GM10266 (cell line): ENCODE results near the gene NOXA1.

Experiments
- DNase-seq: peaks from one replicate; pipeline ENCODE4 v3.0.0; 2012; ENCODE audit errors: extremely low spot score
- TF ChIP-seq, protein P1 (sequence below): IDR thresholded peaks from 2 replicates; pipeline ENCODE4 v1.5.1; 2012; ENCODE audit warnings: mild to moderate bottlenecking, low read depth; ENCODE audit not compliant: control insufficient read depth, insufficient read depth; ENCODE audit errors: missing control alignments

Gene NOXA1

DNA sequence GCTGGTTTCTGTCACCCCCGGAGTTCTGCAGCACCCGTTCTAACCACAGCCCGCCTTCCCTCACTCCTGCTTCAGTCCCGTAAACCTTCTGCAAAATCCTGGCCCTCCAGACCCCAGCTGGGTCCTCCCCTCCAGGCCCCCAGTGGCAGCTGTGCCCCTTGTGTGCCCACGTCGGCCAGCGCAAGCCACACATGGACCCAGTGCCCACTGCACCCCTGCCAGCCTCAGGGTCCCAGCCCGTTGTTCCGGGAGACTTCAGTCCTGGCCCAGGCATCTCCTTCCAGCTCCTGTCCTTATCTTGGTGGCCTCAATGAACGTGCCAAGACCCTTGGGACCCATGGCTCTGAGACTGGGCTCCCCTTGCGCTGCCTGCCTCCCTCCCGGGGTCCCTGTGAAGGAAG is 43.4 kb upstream of the NOXA1 start:
- DNase-seq: no peak
- TF ChIP-seq, protein P1, sequence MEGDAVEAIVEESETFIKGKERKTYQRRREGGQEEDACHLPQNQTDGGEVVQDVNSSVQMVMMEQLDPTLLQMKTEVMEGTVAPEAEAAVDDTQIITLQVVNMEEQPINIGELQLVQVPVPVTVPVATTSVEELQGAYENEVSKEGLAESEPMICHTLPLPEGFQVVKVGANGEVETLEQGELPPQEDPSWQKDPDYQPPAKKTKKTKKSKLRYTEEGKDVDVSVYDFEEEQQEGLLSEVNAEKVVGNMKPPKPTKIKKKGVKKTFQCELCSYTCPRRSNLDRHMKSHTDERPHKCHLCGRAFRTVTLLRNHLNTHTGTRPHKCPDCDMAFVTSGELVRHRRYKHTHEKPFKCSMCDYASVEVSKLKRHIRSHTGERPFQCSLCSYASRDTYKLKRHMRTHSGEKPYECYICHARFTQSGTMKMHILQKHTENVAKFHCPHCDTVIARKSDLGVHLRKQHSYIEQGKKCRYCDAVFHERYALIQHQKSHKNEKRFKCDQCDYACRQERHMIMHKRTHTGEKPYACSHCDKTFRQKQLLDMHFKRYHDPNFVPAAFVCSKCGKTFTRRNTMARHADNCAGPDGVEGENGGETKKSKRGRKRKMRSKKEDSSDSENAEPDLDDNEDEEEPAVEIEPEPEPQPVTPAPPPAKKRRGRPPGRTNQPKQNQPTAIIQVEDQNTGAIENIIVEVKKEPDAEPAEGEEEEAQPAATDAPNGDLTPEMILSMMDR: no peak

DNA sequence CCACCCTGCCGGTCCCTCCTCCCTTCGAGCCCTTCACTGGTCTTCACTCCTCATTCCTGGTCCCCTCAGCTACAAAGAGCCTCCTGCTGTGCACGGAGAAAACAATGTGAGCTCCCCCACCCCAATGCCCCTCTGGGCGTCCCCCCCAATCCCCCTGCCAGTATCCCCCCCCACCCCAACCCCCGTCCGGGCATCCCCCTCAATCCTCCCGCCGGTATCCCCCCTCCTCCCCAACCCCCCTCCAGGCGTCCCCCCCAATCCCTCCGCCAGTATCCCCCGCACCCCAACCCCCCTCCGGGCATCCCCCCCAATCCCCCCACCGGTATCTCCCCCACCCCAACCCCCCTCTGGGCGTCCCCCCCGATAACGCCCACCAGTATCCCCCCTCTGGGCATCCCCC is 43.0 kb upstream of the NOXA1 start:
- TF ChIP-seq, protein P1: no peak

GRCh38 chr9:137380606-137381005 is 42.6 kb upstream of the NOXA1 start:
- DNase-seq: no peak
- TF ChIP-seq, protein P1: no peak

More for the DNA sequence above, 43.0 kb upstream of the NOXA1 start:
- no peak for DNase-seq

GRCh38 chr9:137381501-137382443 is 41.4 kb upstream of the NOXA1 start:
- DNase-seq: no peak
- TF ChIP-seq, protein P1: no peak

GRCh38 chr9:137382444-137383080 is 40.6 kb upstream of the NOXA1 start:
- no peak for DNase-seq
- TF ChIP-seq, protein P1: no peak

DNA sequence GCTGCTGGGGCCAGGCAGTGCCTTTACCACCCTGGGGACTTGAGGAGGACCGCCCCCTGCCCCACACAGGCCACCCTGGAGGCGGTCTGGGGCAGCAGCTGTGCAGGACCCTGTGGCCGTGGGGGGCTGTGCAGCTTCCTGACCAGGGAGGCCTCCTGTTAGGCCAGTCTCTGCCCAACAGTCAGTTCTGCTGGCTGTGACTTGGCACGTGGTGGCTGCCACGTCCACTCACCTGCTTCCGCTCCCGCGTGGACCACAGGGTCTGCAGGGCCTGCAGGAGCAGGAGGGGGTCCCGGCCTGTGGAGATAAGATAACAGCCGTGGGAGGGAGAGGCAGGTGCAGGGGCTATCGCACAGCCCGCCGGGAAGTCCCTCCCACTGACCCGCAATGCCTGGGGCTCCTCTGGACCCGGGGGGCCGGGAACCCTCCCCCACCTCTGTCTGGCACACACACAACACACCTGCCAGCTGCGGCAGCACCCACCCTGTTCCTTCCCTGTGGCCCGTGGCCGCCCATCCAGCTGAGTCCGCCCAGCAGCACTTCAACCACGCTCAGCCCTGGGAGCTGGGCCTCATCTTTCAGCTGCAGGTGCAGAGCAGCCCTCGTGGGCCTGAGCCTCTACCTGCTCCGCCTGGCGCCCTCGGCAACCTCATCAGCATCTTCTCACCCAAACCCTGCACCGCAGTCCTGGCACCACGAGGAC is 40.0 kb upstream of the NOXA1 start:
- TF ChIP-seq, protein P1: no peak
- DNase-seq: no peak
